ENCODE results near the gene NDUFAF7. TPM values are rescaled to one million over a fixed set of nuclear protein-coding genes. Genes with fewer than 3 reads are reported as not detected.
"Not testable (repeated sequence)": the region's sequence is repeated elsewhere in the genome, so short reads cannot be mapped to it uniquely, and the experiment has no call there.

NDUFAF7 gene
- total and polyA plus RNA-seq, 5 donors from 2014 or later, result 5.4 to 26.5 (median 7.1) TPM

GRCh38 chr2:37223131-37223530 lies 8.3 kb upstream of the NDUFAF7 start:
- Histone ChIP-seq H3K4me1 (ENCODE audit: control insufficient read depth, insufficient read depth, low read length, poor library complexity, severe bottlenecking) (peaks cover 20% of the 10 kb centered on the region), H3K27ac (ENCODE audit: insufficient read depth, low read length, poor library complexity, severe bottlenecking) (no peak overlapping the region), H3K36me3 (ENCODE audit: control insufficient read depth, insufficient read depth, low read length) (peaks cover 69% of the 10 kb centered on the region), H3K27me3 (ENCODE audit: control insufficient read depth, insufficient read depth, low read length) (no peaks in the 10 kb centered on the region), H3K4me3 (ENCODE audit: low read depth, low read length) (no peak overlapping the region), H3K9me3 (ENCODE audit: control insufficient read depth in 2 of 2, low read length in 2 of 2) (no peaks in the 10 kb centered on the region)
- DNase-seq (no peak), ATAC-seq (ENCODE audit: low read depth in 2 of 2) (no peak)
- no peaks in the 10 kb centered on the region for H3K27me3 Mint-ChIP-seq
- H3K27ac Mint-ChIP-seq, result peak overlapping the region in 2 of 3 donors; percentile 12 to 34
- peaks cover 55% of the 10 kb centered on the region for H3K36me3 Mint-ChIP-seq
- H3K9me3 Mint-ChIP-seq, result no peaks in the 10 kb centered on the region
- no peak overlapping the region for H3K4me3 Mint-ChIP-seq
- H3K4me1 Mint-ChIP-seq, result peaks cover 24 to 52% (median 42%) of the 10 kb centered on the region in 4 donors

DNA sequence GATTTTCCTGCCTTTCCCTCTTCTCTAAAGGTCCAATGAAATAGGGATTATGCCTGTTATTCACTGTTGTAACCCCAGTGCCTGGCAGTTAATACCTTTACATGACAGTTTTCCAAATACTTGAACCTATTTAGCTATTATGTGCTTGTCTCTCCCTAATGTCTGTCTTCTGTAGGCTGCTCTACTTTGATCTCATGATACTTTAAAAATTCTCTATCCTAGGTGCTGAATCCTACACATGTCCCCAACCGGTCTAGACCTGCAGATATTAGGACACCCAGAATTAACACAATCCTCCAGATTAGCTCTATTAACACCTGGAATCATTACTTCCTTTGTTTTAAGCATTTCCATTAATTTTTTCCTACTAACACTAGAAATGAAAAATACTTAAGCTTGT lies 7.4 kb upstream of the NDUFAF7 start:
- H3K27me3 Mint-ChIP-seq, result no peaks in the 10 kb centered on the region
- peaks cover 22% of the 10 kb centered on the region for H3K4me1 ChIP-seq (ENCODE audit: control insufficient read depth, insufficient read depth, low read length, poor library complexity, severe bottlenecking)
- peaks cover 51% of the 10 kb centered on the region for H3K36me3 Mint-ChIP-seq
- peaks cover 24 to 57% (median 45%) of the 10 kb centered on the region in 4 donors for H3K4me1 Mint-ChIP-seq
- peak overlapping the region in 1 of 3 donors; percentile 30 for H3K27ac Mint-ChIP-seq
- DNase-seq (no peak), ATAC-seq (ENCODE audit: low read depth in 2 of 2) (no peak)
- peak overlapping the region in 1 of 4 donors; percentile 37 for H3K4me3 Mint-ChIP-seq
- H3K27me3 ChIP-seq (ENCODE audit: control insufficient read depth, insufficient read depth, low read length), result no peaks in the 10 kb centered on the region
- H3K36me3 ChIP-seq (ENCODE audit: control insufficient read depth, insufficient read depth, low read length), result peaks cover 67% of the 10 kb centered on the region
- H3K9me3 ChIP-seq (ENCODE audit: control insufficient read depth in 2 of 2, low read length in 2 of 2), result no peaks in the 10 kb centered on the region
- no peaks in the 10 kb centered on the region for H3K9me3 Mint-ChIP-seq
- peak overlapping the region; percentile 34 for H3K4me3 ChIP-seq (ENCODE audit: low read depth, low read length)
- H3K27ac ChIP-seq (ENCODE audit: insufficient read depth, low read length, poor library complexity, severe bottlenecking), result no peak overlapping the region

- not testable (repeated sequence) for H3K9me3 Mint-ChIP-seq; H3K27ac Mint-ChIP-seq; H3K27ac ChIP-seq (ENCODE audit: insufficient read depth, low read length, poor library complexity, severe bottlenecking); DNase-seq; H3K27me3 ChIP-seq (ENCODE audit: control insufficient read depth, insufficient read depth, low read length); ATAC-seq (ENCODE audit: low read depth in 2 of 2); H3K27me3 Mint-ChIP-seq; H3K9me3 ChIP-seq (ENCODE audit: control insufficient read depth in 2 of 2, low read length in 2 of 2)
- H3K36me3 Mint-ChIP-seq, result peaks cover 48% of the 10 kb centered on the region
- H3K4me3 Mint-ChIP-seq, result peak overlapping the region in 2 of 4 donors; percentile 42 to 52
- Histone ChIP-seq H3K4me3 (ENCODE audit: low read depth, low read length) (peak overlapping the region; percentile 34), H3K4me1 (ENCODE audit: control insufficient read depth, insufficient read depth, low read length, poor library complexity, severe bottlenecking) (peaks cover 32% of the 10 kb centered on the region), H3K36me3 (ENCODE audit: control insufficient read depth, insufficient read depth, low read length) (peaks cover 64% of the 10 kb centered on the region)
- H3K4me1 Mint-ChIP-seq, result peaks cover 27 to 61% (median 46%) of the 10 kb centered on the region in 4 donors
These were observed 6.3 kb upstream of the NDUFAF7 start for GRCh38 chr2:37225129-37225528.

DNA sequence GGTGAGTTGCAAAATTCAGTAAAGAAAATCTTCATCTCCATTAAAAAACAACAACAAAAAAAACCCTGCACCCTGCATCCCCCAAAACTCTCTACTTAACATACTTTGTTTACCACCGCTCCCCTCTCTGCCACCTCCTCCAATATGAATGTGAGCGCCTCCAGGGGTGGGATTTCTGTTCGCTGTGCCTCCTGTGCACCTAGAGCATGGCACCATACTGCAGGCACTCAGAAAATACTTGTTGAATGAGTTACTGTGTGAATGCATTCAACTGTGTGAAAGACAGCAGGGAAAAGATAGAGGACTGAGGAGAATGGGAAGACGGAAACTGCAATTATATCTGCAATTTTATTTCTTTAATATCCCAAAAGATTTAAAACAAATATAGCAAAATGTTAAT lies 4.6 kb upstream of the NDUFAF7 start:
- DNase-seq, result no peak
- Histone ChIP-seq H3K4me3 (ENCODE audit: low read depth, low read length) (no peak overlapping the region), H3K4me1 (ENCODE audit: control insufficient read depth, insufficient read depth, low read length, poor library complexity, severe bottlenecking) (peaks cover 42% of the 10 kb centered on the region), H3K9me3 (ENCODE audit: control insufficient read depth in 2 of 2, low read length in 2 of 2) (no peaks in the 10 kb centered on the region), H3K27ac (ENCODE audit: insufficient read depth, low read length, poor library complexity, severe bottlenecking) (no peak overlapping the region), H3K27me3 (ENCODE audit: control insufficient read depth, insufficient read depth, low read length) (no peaks in the 10 kb centered on the region), H3K36me3 (ENCODE audit: control insufficient read depth, insufficient read depth, low read length) (peaks cover 49% of the 10 kb centered on the region)
- no peak for ATAC-seq (ENCODE audit: low read depth in 2 of 2)
- Mint-ChIP-seq H3K9me3 (no peaks in the 10 kb centered on the region), H3K27me3 (no peaks in the 10 kb centered on the region), H3K4me3 (peak overlapping the region in 2 of 4 donors; percentile 3 to 6), H3K4me1 (peaks cover 27 to 61% (median 46%) of the 10 kb centered on the region in 4 donors), H3K36me3 (peaks cover 34% of the 10 kb centered on the region), H3K27ac (no peak overlapping the region)

- Histone ChIP-seq H3K9me3 (ENCODE audit: control insufficient read depth in 2 of 2, low read length in 2 of 2) (no peaks in the 10 kb centered on the region), H3K27me3 (ENCODE audit: control insufficient read depth, insufficient read depth, low read length) (no peaks in the 10 kb centered on the region), H3K4me1 (ENCODE audit: control insufficient read depth, insufficient read depth, low read length, poor library complexity, severe bottlenecking) (peaks cover 54% of the 10 kb centered on the region), H3K36me3 (ENCODE audit: control insufficient read depth, insufficient read depth, low read length) (peaks cover 32% of the 10 kb centered on the region), H3K4me3 (ENCODE audit: low read depth, low read length) (peak overlapping the region; percentile 98), H3K27ac (ENCODE audit: insufficient read depth, low read length, poor library complexity, severe bottlenecking) (no peak overlapping the region)
- DNase-seq, result no peak
- ATAC-seq (ENCODE audit: low read depth in 2 of 2), result no peak
- Mint-ChIP-seq H3K9me3 (no peaks in the 10 kb centered on the region), H3K27me3 (no peaks in the 10 kb centered on the region), H3K4me1 (peaks cover 17 to 47% (median 33%) of the 10 kb centered on the region in 4 donors), H3K36me3 (peaks cover 21% of the 10 kb centered on the region), H3K4me3 (no peak overlapping the region), H3K27ac (no peak overlapping the region)
These were observed 2.7 kb upstream of the NDUFAF7 start for GRCh38 chr2:37228788-37229187.

GRCh38 chr2:37230581-37230980 lies 877 bp upstream of the NDUFAF7 start:
- Histone ChIP-seq H3K9me3 (ENCODE audit: control insufficient read depth in 2 of 2, low read length in 2 of 2) (no peaks in the 10 kb centered on the region), H3K36me3 (ENCODE audit: control insufficient read depth, insufficient read depth, low read length) (peaks cover 29% of the 10 kb centered on the region), H3K27me3 (ENCODE audit: control insufficient read depth, insufficient read depth, low read length) (no peaks in the 10 kb centered on the region), H3K4me3 (ENCODE audit: low read depth, low read length) (peak overlapping the region; percentile 98), H3K27ac (ENCODE audit: insufficient read depth, low read length, poor library complexity, severe bottlenecking) (peak overlapping the region; percentile 92), H3K4me1 (ENCODE audit: control insufficient read depth, insufficient read depth, low read length, poor library complexity, severe bottlenecking) (peaks cover 49% of the 10 kb centered on the region)
- Mint-ChIP-seq H3K27me3 (no peaks in the 10 kb centered on the region), H3K4me1 (peaks cover 3 to 48% (median 33%) of the 10 kb centered on the region in 4 donors), H3K27ac (no peak overlapping the region), H3K36me3 (peaks cover 24% of the 10 kb centered on the region), H3K4me3 (no peak overlapping the region), H3K9me3 (no peaks in the 10 kb centered on the region)
- DNase-seq, result no peak
- no peak for ATAC-seq (ENCODE audit: low read depth in 2 of 2)

GRCh38 chr2:37232131-37232933 lies 874 bp downstream of the NDUFAF7 start:
- no peak overlapping the region for H3K4me3 Mint-ChIP-seq
- DNase-seq (no peak), ATAC-seq (ENCODE audit: low read depth in 2 of 2) (no peak)
- peaks cover 25% of the 10 kb centered on the region for H3K36me3 Mint-ChIP-seq
- no peaks in the 10 kb centered on the region for H3K9me3 ChIP-seq (ENCODE audit: control insufficient read depth in 2 of 2, low read length in 2 of 2)
- no peaks in the 10 kb centered on the region for H3K27me3 ChIP-seq (ENCODE audit: control insufficient read depth, insufficient read depth, low read length)
- peak overlapping the region; percentile 98 for H3K4me3 ChIP-seq (ENCODE audit: low read depth, low read length)
- H3K27ac Mint-ChIP-seq, result no peak overlapping the region
- H3K4me1 Mint-ChIP-seq, result peaks cover 9 to 35% (median 24%) of the 10 kb centered on the region in 4 donors
- peaks cover 20% of the 10 kb centered on the region for H3K36me3 ChIP-seq (ENCODE audit: control insufficient read depth, insufficient read depth, low read length)
- H3K27me3 Mint-ChIP-seq, result no peaks in the 10 kb centered on the region
- H3K27ac ChIP-seq (ENCODE audit: insufficient read depth, low read length, poor library complexity, severe bottlenecking), result peak overlapping the region; percentile 92
- no peaks in the 10 kb centered on the region for H3K9me3 Mint-ChIP-seq
- peaks cover 38% of the 10 kb centered on the region for H3K4me1 ChIP-seq (ENCODE audit: control insufficient read depth, insufficient read depth, low read length, poor library complexity, severe bottlenecking)
